CD14-positive monocyte (primary cell): Measurements from ENCODE around the gene PPIE. TPM values are rescaled to one million over a fixed set of nuclear protein-coding genes. Genes with fewer than 3 reads are reported as not detected.
A peak's percentile ranks its signal among the peaks of the same experiment; 100 is the strongest.

Experiments
- DNase-seq, 3 donors: peaks; one replicate each; pipeline ENCODE4 v3.0.0-alpha.2; 2011 to 2022
- H2AFZ ChIP-seq: 2 replicates; pipeline ENCODE4 v1.6.0; 2012; ENCODE audit warnings: mild to moderate bottlenecking, low read depth, low read length, inconsistent platforms; ENCODE audit not compliant: insufficient read depth, poor library complexity, severe bottlenecking
- H3K27ac ChIP-seq, 2 donors: 1 replicate in 1 of 2; 2 replicates in 1 of 2; pipeline ENCODE4 v1.5.1; 2012 to 2013; ENCODE audit warnings: low read length in 2 of 2, control low read depth in 1 of 2, inconsistent platforms in 1 of 2, low read depth in 1 of 2, mild to moderate bottlenecking in 1 of 2
- H3K27me3 ChIP-seq, 2 donors: one replicate each; pipeline versions ENCODE4 v1.6.0 to v1.6.1; 2011 to 2013; ENCODE audit warnings: low read length in 2 of 2; ENCODE audit not compliant: control insufficient read depth in 2 of 2, insufficient read depth in 2 of 2
- H3K36me3 ChIP-seq, 2 donors: replicated peaks in 1 of 2; 1 replicate in 1 of 2; 2 replicates in 1 of 2; pipeline versions ENCODE4 v1.5.1 to v1.6.1; 2012 to 2013; ENCODE audit warnings: low read length in 2 of 2, control low read depth in 1 of 2, inconsistent platforms in 1 of 2, mild to moderate bottlenecking in 1 of 2; ENCODE audit not compliant: insufficient read depth in 2 of 2, control insufficient read depth in 1 of 2
- H3K4me1 ChIP-seq, 2 donors: 1 replicate in 1 of 2; 2 replicates in 1 of 2; pipeline versions ENCODE4 v1.5.1 to v1.6.1; 2012 to 2013; ENCODE audit warnings: low read length in 2 of 2, control low read depth in 1 of 2, inconsistent platforms in 1 of 2, mild to moderate bottlenecking in 1 of 2, moderate library complexity in 1 of 2; ENCODE audit not compliant: insufficient read depth in 2 of 2, control insufficient read depth in 1 of 2
- H3K4me2 ChIP-seq: replicated peaks from 2 replicates; pipeline ENCODE3; 2012; ENCODE audit warnings: low read length, moderate library complexity, mild to moderate bottlenecking; ENCODE audit not compliant: poor library complexity, severe bottlenecking; ENCODE audit errors: extremely low read depth
- H3K4me3 ChIP-seq, 3 experiments: fragments of 200-600 bp in 1 of 3; sonication (generic) in 1 of 3; replicated peaks in 1 of 3; 1 replicate in 2 of 3; 2 replicates in 1 of 3; pipeline ENCODE4 v1.5.1; 2011 to 2013; ENCODE audit warnings: low read length in 3 of 3, mild to moderate bottlenecking in 3 of 3, control low read depth in 2 of 3, low read depth in 2 of 3, inconsistent platforms in 1 of 3, moderate library complexity in 1 of 3
- H3K79me2 ChIP-seq: 2 replicates; pipeline ENCODE4 v1.6.0; 2012; ENCODE audit warnings: mild to moderate bottlenecking, control low read depth, inconsistent platforms, low read length, moderate library complexity; ENCODE audit not compliant: insufficient read depth
- H3K9ac ChIP-seq: 2 replicates; pipeline ENCODE4 v1.6.0; 2017; ENCODE audit warnings: low read length, mild to moderate bottlenecking; ENCODE audit not compliant: insufficient read depth, poor library complexity, severe bottlenecking
- H3K9me3 ChIP-seq, 2 donors: replicated peaks in 1 of 2; 1 replicate in 1 of 2; 2 replicates in 1 of 2; pipeline versions ENCODE4 v1.5.1 to v1.6.1; 2012 to 2013; ENCODE audit warnings: low read length in 2 of 2, control low read depth in 1 of 2; ENCODE audit not compliant: control insufficient read depth in 1 of 2, insufficient read depth in 1 of 2
- H4K20me1 ChIP-seq: 2 replicates; pipeline ENCODE4 v1.6.0; 2012; ENCODE audit warnings: mild to moderate bottlenecking, low read length, control low read depth, moderate library complexity; ENCODE audit not compliant: insufficient read depth
- H3K27ac Mint-ChIP-seq, 7 donors: one replicate each; pipeline ENCODE4 v1.8.0; 2020; ENCODE audit warnings: mild to moderate bottlenecking in 7 of 7, mixed read lengths in 7 of 7, moderate library complexity in 6 of 7, inconsistent platforms in 2 of 7
- H3K27me3 Mint-ChIP-seq, 3 donors: one replicate each; pipeline ENCODE4 v1.8.0; 2021 to 2022; ENCODE audit warnings: low read depth in 3 of 3, mild to moderate bottlenecking in 3 of 3, mixed read lengths in 3 of 3, moderate library complexity in 3 of 3, inconsistent platforms in 1 of 3
- H3K36me3 Mint-ChIP-seq, 2 donors: one replicate each; pipeline ENCODE4 v1.8.0; 2020; ENCODE audit warnings: mixed read lengths in 2 of 2, inconsistent platforms in 1 of 2, mild to moderate bottlenecking in 1 of 2
- H3K4me1 Mint-ChIP-seq: one replicate; pipeline ENCODE4 v1.8.0; 2020; ENCODE audit warnings: mild to moderate bottlenecking, mixed read lengths
- H3K4me3 Mint-ChIP-seq, 2 donors: one replicate each; pipeline ENCODE4 v1.8.0; 2020; ENCODE audit warnings: mild to moderate bottlenecking in 2 of 2, mixed read lengths in 2 of 2, moderate library complexity in 1 of 2
- H3K9me3 Mint-ChIP-seq, 7 donors: one replicate each; pipeline ENCODE4 v1.8.0; 2020 to 2022; ENCODE audit warnings: mixed read lengths in 7 of 7, mild to moderate bottlenecking in 6 of 7, moderate library complexity in 6 of 7, inconsistent platforms in 2 of 7
- WGBS: methylation state at CpG from one replicate; pipeline ENCODE4 v1.1.5; 2013; ENCODE audit warnings: missing lambda C conversion rate; ENCODE audit not compliant: insufficient coverage; 5-methylcytosine and 5-hydroxymethylcytosine counted together
- intact Hi-C, 2 donors: fragments of 100-400 bp; cut with micrococcal nuclease; formaldehyde crosslinking; loops; one replicate each; pipeline versions ENCODE4 v1.15.0 to v1.15.1; 2023
- polyA minus RNA-seq: library from RNA; depleted of rRNA, polyadenylated mRNA; stranded (reverse); fragments of >200 nt; gene quantifications from 2 replicates; pipeline ENCODE4 v1.2.3, GENCODE V29; 2012
- polyA plus RNA-seq, 3 donors: library from polyadenylated mRNA; depleted of rRNA in 1 of 3; unstranded in 2 of 3; stranded (reverse) in 1 of 3; fragments of 300-500 nt in 2 of 3; fragments of >200 nt in 1 of 3; fragmentation: Illumina TruSeq in 2 of 3; gene quantifications; 1 replicate in 2 of 3; 2 replicates in 1 of 3; pipeline ENCODE4 v1.2.3, GENCODE V29; 2012 to 2021
- total RNA-seq, 12 experiments: library from RNA in 1 of 12; stranded (reverse) in 1 of 12; fragments of 120-200 nt in 1 of 12; gene quantifications; one replicate each; pipeline ENCODE4 v1.2.4 and lab custom pipeline; 2013 to 2026; ENCODE audit warnings: mixed read lengths in 6 of 12, inconsistent platforms in 1 of 12
- TF ChIP-seq, protein P1 (sequence below): fragments of 200-600 bp; IDR thresholded peaks from one replicate; pipeline ENCODE4 v1.8.0; 2022; ENCODE audit warnings: antibody characterized with exemption, mild to moderate bottlenecking

The PPIE gene
- total RNA-seq (2013): 36.0 TPM
- polyA plus RNA-seq: 10 to 100 TPM; 48.8 to 55.9 (median 48.9) TPM
- polyA minus RNA-seq: 13.6 and 17.2 TPM in 2 replicates
- 3.1 to 26.8 (median 11.0) reads per million in 11 experiments for total RNA-seq (lab: John Stamatoyannopoulos, UW)

DNA sequence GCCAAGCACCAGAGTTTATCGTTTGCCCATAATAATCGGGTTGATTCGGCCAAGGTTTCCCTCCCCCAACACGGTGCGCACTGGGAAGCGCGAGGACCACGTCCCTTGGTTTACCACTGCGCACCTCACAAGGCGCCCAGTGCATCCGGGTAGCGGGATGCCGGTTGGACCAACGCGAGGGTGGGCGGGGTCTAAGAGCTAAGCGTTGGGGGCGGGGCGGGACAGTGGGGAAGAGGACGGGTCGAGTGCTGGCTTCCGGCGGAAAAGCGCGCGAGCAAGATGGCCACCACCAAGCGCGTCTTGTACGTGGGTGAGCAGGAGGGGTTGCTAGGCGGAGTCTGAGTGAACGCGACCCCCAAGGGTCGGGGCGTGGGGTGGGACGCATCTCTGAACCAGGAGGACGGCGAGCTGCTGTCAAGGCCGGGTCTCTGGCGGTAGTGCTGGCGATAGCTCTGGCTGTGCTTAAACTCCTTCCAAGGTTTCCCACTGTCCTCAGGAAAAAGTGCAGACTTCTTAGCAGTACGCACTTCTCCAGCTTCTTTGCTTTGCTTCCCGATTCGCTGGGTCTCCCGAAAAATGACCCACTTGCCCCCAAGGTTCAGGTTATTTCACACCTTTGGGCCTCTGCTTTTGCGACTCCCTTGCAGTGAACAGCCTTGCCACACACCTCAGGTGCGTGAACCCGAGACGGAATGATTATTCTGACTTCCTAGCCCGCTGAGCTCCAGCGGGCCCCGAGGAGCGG is at the start of gene PPIE:
Gene PPIE, plus strand, starts transcription at position 261 of the 745 bp plus-strand sequence. Its CDS starts 19 bp downstream, at position 280.
- intact Hi-C loops: loop anchor here in 1 of 2 donors (10.0 kb wide), 1 partner anchor 46 kb away; the partner anchor contains the start of gene BMP8B
- H3K27ac ChIP-seq: peak within 1 kb of the TSS; percentile 47 to 87
- H2AFZ ChIP-seq: peak within 1 kb of the TSS; percentile 97
- H3K4me1 Mint-ChIP-seq: peaks cover 13% of the 10 kb centered on the region
- TF ChIP-seq, protein P1, sequence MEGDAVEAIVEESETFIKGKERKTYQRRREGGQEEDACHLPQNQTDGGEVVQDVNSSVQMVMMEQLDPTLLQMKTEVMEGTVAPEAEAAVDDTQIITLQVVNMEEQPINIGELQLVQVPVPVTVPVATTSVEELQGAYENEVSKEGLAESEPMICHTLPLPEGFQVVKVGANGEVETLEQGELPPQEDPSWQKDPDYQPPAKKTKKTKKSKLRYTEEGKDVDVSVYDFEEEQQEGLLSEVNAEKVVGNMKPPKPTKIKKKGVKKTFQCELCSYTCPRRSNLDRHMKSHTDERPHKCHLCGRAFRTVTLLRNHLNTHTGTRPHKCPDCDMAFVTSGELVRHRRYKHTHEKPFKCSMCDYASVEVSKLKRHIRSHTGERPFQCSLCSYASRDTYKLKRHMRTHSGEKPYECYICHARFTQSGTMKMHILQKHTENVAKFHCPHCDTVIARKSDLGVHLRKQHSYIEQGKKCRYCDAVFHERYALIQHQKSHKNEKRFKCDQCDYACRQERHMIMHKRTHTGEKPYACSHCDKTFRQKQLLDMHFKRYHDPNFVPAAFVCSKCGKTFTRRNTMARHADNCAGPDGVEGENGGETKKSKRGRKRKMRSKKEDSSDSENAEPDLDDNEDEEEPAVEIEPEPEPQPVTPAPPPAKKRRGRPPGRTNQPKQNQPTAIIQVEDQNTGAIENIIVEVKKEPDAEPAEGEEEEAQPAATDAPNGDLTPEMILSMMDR: no peak
- peaks cover 33 to 38% of the 10 kb centered on the region in 2 donors for H3K36me3 ChIP-seq
- peak within 1 kb of the TSS; percentile 95 to 98 for H3K4me3 Mint-ChIP-seq
- no peaks in the 10 kb centered on the region for H3K9me3 ChIP-seq
- H3K4me1 ChIP-seq: peaks cover 11 to 15% of the 10 kb centered on the region in 2 donors
- H3K79me2 ChIP-seq: peaks cover 14% of the 10 kb centered on the region
- under 1% methylated on average over 39 of the region's 52 CpGs for WGBS
- H3K27ac Mint-ChIP-seq: peak within 1 kb of the TSS; percentile 85 to 95 (median 91)
- H3K9me3 Mint-ChIP-seq: peaks cover 0 to 9% (median 3%) of the 10 kb centered on the region in 7 donors
- H3K27me3 ChIP-seq: peaks cover 0 to 7% of the 10 kb centered on the region in 2 donors
- no peaks in the 10 kb centered on the region for H4K20me1 ChIP-seq
- H3K4me3 ChIP-seq: peak within 1 kb of the TSS; percentile 56 to 98 (median 89)
- H3K27me3 Mint-ChIP-seq: peaks cover 10 to 19% (median 16%) of the 10 kb centered on the region in 3 donors
- peak within 1 kb of the TSS; percentile 82 for H3K4me2 ChIP-seq
- peak; percentile 82 to 89 (median 86) for DNase-seq
- H3K9ac ChIP-seq: peak within 1 kb of the TSS; percentile 78
- H3K36me3 Mint-ChIP-seq: peaks cover 30 to 33% of the 10 kb centered on the region in 2 donors

DNA sequence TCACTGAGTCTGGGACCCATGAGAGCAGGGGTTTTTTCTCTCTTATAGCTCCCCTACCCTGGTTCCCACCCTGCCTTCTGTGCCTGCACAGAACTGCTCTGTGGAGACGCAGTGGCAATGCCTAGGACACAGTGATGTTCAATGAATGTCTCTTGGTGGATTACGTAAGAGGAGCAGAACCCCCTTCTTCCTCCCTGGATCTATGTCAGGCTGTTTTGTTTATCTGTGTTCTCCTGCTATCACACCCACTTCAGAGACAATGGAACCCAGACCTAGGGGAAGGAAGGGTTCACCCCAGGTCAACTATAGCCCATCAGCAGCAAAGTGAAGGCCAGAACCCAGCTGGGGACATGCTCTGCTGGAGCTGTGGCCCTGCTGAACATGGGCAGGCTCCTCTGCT is 49.5 kb upstream of the PPIE start:
- intact Hi-C loops: no loop called here
- no peaks in the 10 kb centered on the region for H3K36me3 ChIP-seq
- peaks cover 54 to 88% of the 10 kb centered on the region in 2 donors for H3K27me3 ChIP-seq
- no peak overlapping the region for H3K27ac Mint-ChIP-seq
- H3K79me2 ChIP-seq: no peaks in the 10 kb centered on the region
- peaks cover 0 to 27% of the 10 kb centered on the region in 2 donors for H3K9me3 ChIP-seq
- no peak overlapping the region for H3K9ac ChIP-seq
- peak overlapping the region in 1 of 2 donors; percentile 83 for H3K4me3 Mint-ChIP-seq
- no peak overlapping the region for H2AFZ ChIP-seq
- H3K4me1 Mint-ChIP-seq: peaks cover 16% of the 10 kb centered on the region
- WGBS: no CpG with 5 or more reads among the region's 2 CpGs
- H3K9me3 Mint-ChIP-seq: peaks cover 0 to 28% (median 10%) of the 10 kb centered on the region in 7 donors
- H3K27me3 Mint-ChIP-seq: peaks cover 80 to 96% (median 85%) of the 10 kb centered on the region in 3 donors
- peaks cover 17 to 20% of the 10 kb centered on the region in 2 donors for H3K4me1 ChIP-seq
- H4K20me1 ChIP-seq: no peaks in the 10 kb centered on the region
- H3K4me3 ChIP-seq: no peak overlapping the region
- TF ChIP-seq, protein P1: no peak
- H3K27ac ChIP-seq: no peak overlapping the region
- H3K36me3 Mint-ChIP-seq: peaks cover 0 to 5% of the 10 kb centered on the region in 2 donors
- H3K4me2 ChIP-seq: no peak overlapping the region
- DNase-seq: no peak
